ENCODE data around the gene BORCS8. TPM values are rescaled to one million over a fixed set of nuclear protein-coding genes. Genes with fewer than 3 reads are reported as not detected.

The BORCS8 gene
- total and polyA plus RNA-seq, 5 donors = 27.5 to 33.2 (median 30.3) TPM

DNA sequence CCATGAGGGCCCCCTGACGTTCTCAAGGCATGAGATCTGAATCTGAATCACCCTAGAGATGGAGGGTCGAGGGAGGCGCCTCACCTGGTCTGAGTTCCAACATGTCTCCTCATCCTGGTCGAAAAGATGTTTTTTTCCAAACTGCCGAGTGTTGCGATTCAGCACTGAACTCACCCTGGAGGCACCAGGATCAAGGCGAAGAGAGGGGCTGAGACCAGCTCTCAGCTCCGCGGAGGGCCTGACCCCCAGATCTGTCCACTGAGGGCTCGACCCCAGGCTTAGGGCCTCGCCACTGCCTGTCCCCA, 10.7 kb upstream of the BORCS8 start:
- Histone ChIP-seq H3K27ac (ENCODE audit: low read length) (peak overlapping the region; percentile 65), H3K4me3 (ENCODE audit: low read length) (peak overlapping the region; percentile 68), H3K4me1 (ENCODE audit: control insufficient read depth, insufficient read depth, low read length) (peaks cover 4% of the 10 kb centered on the region), H3K9me3 (ENCODE audit: control insufficient read depth, low read length) (no peaks in the 10 kb centered on the region), H3K27me3 (ENCODE audit: control insufficient read depth, insufficient read depth) (no peaks in the 10 kb centered on the region)
- intact Hi-C loops (cut with DNase I) = no loop called here
- ATAC-seq (no peak), DNase-seq (no peak)
- 18% methylated on average over 11 of the region's 11 CpGs for WGBS

- intact Hi-C loops (cut with DNase I) = no loop called here
- 79% methylated on average over 19 of the region's 19 CpGs for WGBS
Observed at GRCh38 chr19:19201697-19202630, 10.0 kb upstream of the BORCS8 start.

GRCh38 chr19:19193926-19194325, 2.0 kb upstream of the BORCS8 start:
- WGBS = 63% methylated on average over 5 of the region's 5 CpGs
- no peaks in the 10 kb centered on the region for H3K27me3 ChIP-seq (ENCODE audit: control insufficient read depth, insufficient read depth)
- peak overlapping the region; percentile 46 for H3K27ac ChIP-seq (ENCODE audit: low read length)
- H3K4me1 ChIP-seq (ENCODE audit: control insufficient read depth, insufficient read depth, low read length) = peaks cover 6% of the 10 kb centered on the region
- no peaks in the 10 kb centered on the region for H3K9me3 ChIP-seq (ENCODE audit: control insufficient read depth, low read length)
- no peak overlapping the region for H3K4me3 ChIP-seq (ENCODE audit: low read length)
- no peak for DNase-seq
- no peak for ATAC-seq
- intact Hi-C loops (cut with DNase I) = loop anchor here in 1 of 4 donors (10.0 kb wide), 1 partner anchor 131 kb away; the partner anchor contains the start of genes MAU2 and SUGP1

More at GRCh38 chr19:19201697-19202630, 10.0 kb upstream of the BORCS8 start:
- DNase-seq = peak in 1 of 3 donors; percentile 39
- peaks cover 4% of the 10 kb centered on the region for H3K4me1 ChIP-seq (ENCODE audit: control insufficient read depth, insufficient read depth, low read length)
- H3K27ac ChIP-seq (ENCODE audit: low read length) = no peak overlapping the region
- no peak for ATAC-seq
- H3K9me3 ChIP-seq (ENCODE audit: control insufficient read depth, low read length) = no peaks in the 10 kb centered on the region
- no peak overlapping the region for H3K4me3 ChIP-seq (ENCODE audit: low read length)
- no peaks in the 10 kb centered on the region for H3K27me3 ChIP-seq (ENCODE audit: control insufficient read depth, insufficient read depth)

GRCh38 chr19:19192910-19193423, 1.0 kb upstream of the BORCS8 start:
- Histone ChIP-seq H3K4me1 (ENCODE audit: control insufficient read depth, insufficient read depth, low read length) (peaks cover 6% of the 10 kb centered on the region), H3K9me3 (ENCODE audit: control insufficient read depth, low read length) (no peaks in the 10 kb centered on the region), H3K27me3 (ENCODE audit: control insufficient read depth, insufficient read depth) (no peaks in the 10 kb centered on the region), H3K27ac (ENCODE audit: low read length) (peak overlapping the region; percentile 71), H3K4me3 (ENCODE audit: low read length) (peak overlapping the region; percentile 91)
- WGBS = 1% methylated on average over 22 of the region's 22 CpGs
- ATAC-seq (peak in 1 of 2 donors; percentile 4), DNase-seq (no peak)
- intact Hi-C loops (cut with DNase I) = loop anchor here in 1 of 4 donors (10.0 kb wide), 1 partner anchor 132 kb away; the partner anchor contains the start of genes MAU2 and SUGP1

DNA sequence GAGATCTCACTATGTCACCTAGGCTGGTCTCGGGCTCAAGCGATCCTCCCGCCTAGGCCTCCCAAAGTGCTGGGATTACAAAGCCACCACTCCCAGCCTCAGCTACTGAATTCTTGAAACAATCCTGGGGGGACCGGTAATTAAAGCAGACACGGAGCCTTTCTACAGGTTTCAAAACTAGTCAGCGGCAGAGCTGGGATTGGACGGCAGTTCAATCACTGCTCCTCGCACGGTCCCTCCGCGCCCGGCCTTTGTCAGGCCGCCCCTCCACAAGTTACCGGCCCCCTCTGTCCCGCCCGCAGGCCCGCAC, 229 bp downstream of the BORCS8 start:
- DNase-seq (no peak), ATAC-seq (no peak)
- Histone ChIP-seq H3K4me1 (ENCODE audit: control insufficient read depth, insufficient read depth, low read length) (peaks cover 6% of the 10 kb centered on the region), H3K4me3 (ENCODE audit: low read length) (peak overlapping the region; percentile 84), H3K9me3 (ENCODE audit: control insufficient read depth, low read length) (no peaks in the 10 kb centered on the region), H3K27ac (ENCODE audit: low read length) (peak overlapping the region; percentile 100), H3K27me3 (ENCODE audit: control insufficient read depth, insufficient read depth) (no peaks in the 10 kb centered on the region)
- intact Hi-C loops (cut with DNase I) = loop anchor here in 1 of 4 donors (10.0 kb wide), 1 partner anchor 133 kb away; the partner anchor contains the start of genes MAU2 and SUGP1
- WGBS = 0% methylated on average over 17 of the region's 17 CpGs

GRCh38 chr19:19186742-19187141, 5.2 kb downstream of the BORCS8 start:
- intact Hi-C loops (cut with DNase I) = no loop called here

DNA sequence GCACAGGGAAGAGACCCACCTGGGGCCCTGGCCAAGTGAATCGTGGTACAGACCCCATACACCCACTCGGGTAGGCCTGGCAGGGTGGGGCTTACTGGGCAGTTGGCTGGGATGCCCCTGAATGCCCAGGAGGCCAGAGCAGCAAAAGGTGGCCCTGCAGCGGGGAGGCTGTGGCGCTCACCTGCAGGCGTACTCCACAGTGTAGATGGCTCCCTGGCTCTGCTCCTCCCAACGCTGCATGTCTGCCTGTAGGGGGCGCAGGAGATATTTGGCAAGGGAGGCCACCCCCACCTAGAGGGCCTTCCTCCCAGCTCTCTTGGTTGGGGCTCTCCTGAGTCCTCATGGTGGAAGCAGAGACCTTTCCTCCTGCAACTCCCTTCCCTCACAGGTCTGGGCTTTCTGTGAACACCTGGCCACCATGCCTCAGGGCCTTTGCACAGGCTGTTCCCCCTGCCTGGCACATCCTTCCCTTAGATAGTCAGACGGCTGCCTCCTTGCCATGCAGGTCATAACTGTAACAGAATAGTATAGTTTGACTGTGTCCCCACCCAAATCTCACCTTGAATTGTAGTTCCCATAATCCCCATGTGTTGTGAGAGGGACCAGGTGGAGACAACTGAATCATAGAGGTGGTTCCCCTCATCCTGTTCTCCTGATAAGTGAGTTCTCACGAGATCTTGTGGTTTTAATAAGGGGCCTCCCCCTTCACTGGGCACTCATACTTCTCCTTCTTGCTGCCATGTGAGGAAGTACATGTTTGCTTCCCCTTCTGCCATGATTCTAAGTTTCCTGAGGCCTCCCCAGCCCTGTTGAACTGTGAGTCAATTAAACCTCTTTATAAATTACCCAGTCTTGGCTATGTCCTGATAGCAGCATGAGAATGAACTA, 5.9 kb downstream of the BORCS8 start:
- ATAC-seq = peak; percentile 57 to 59

More at GRCh38 chr19:19186742-19187141, 5.2 kb downstream of the BORCS8 start:
- no peak for ATAC-seq
- WGBS = 92% methylated on average over 14 of the region's 14 CpGs
- no peak for DNase-seq
- H3K27ac ChIP-seq (ENCODE audit: low read length) = no peak overlapping the region
- no peak overlapping the region for H3K4me3 ChIP-seq (ENCODE audit: low read length)
- no peaks in the 10 kb centered on the region for H3K9me3 ChIP-seq (ENCODE audit: control insufficient read depth, low read length)
- H3K4me1 ChIP-seq (ENCODE audit: control insufficient read depth, insufficient read depth, low read length) = peaks cover 3% of the 10 kb centered on the region
- no peaks in the 10 kb centered on the region for H3K27me3 ChIP-seq (ENCODE audit: control insufficient read depth, insufficient read depth)

GRCh38 chr19:19181488-19181998, 10.4 kb downstream of the BORCS8 start:
- Histone ChIP-seq H3K27me3 (ENCODE audit: control insufficient read depth, insufficient read depth) (no peaks in the 10 kb centered on the region), H3K27ac (ENCODE audit: low read length) (no peak overlapping the region), H3K4me3 (ENCODE audit: low read length) (no peak overlapping the region), H3K4me1 (ENCODE audit: control insufficient read depth, insufficient read depth, low read length) (no peaks in the 10 kb centered on the region), H3K9me3 (ENCODE audit: control insufficient read depth, low read length) (no peaks in the 10 kb centered on the region)
- WGBS = 90% methylated on average over 9 of the region's 9 CpGs
- intact Hi-C loops (cut with DNase I) = no loop called here
- no peak for ATAC-seq
- no peak for DNase-seq

More for the DNA sequence above, 5.9 kb downstream of the BORCS8 start:
- intact Hi-C loops (cut with DNase I) = no loop called here
- Histone ChIP-seq H3K4me3 (ENCODE audit: low read length) (no peak overlapping the region), H3K4me1 (ENCODE audit: control insufficient read depth, insufficient read depth, low read length) (peaks cover 2% of the 10 kb centered on the region), H3K27ac (ENCODE audit: low read length) (no peak overlapping the region), H3K9me3 (ENCODE audit: control insufficient read depth, low read length) (no peaks in the 10 kb centered on the region), H3K27me3 (ENCODE audit: control insufficient read depth, insufficient read depth) (no peaks in the 10 kb centered on the region)
- WGBS = 62% methylated on average over 9 of the region's 9 CpGs
- DNase-seq = no peak

- no peaks in the 10 kb centered on the region for H3K27me3 ChIP-seq (ENCODE audit: control insufficient read depth, insufficient read depth)
- 83% methylated on average over 17 of the region's 17 CpGs for WGBS
- H3K27ac ChIP-seq (ENCODE audit: low read length) = no peak overlapping the region
- no peaks in the 10 kb centered on the region for H3K4me1 ChIP-seq (ENCODE audit: control insufficient read depth, insufficient read depth, low read length)
- H3K4me3 ChIP-seq (ENCODE audit: low read length) = no peak overlapping the region
- DNase-seq (no peak), ATAC-seq (no peak)
- intact Hi-C loops (cut with DNase I) = no loop called here
- no peaks in the 10 kb centered on the region for H3K9me3 ChIP-seq (ENCODE audit: control insufficient read depth, low read length)
Observed at GRCh38 chr19:19179548-19180441, 12.2 kb downstream of the BORCS8 start.

DNA sequence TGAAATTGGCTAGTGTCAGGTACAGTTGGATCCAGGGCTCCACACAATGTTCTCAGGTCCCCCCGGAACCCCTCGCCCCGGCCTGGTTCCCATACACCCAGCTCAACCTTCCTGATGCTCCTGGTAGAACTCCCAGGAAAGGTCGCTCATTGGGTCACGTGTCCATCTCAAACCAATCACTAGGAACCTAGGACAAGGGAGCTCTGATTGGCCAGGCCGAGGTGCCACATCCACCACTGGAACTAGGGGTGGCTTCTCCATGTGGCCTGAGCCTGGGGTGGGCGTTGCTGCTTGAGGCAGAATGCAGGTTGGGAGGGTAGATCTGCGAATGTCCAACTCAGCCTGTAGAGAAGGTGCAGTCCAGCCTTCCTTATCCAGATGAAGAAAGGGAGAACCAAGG, 15.0 kb downstream of the BORCS8 start:
- H3K4me1 ChIP-seq (ENCODE audit: control insufficient read depth, insufficient read depth, low read length) = no peaks in the 10 kb centered on the region
- no peaks in the 10 kb centered on the region for H3K27me3 ChIP-seq (ENCODE audit: control insufficient read depth, insufficient read depth)
- H3K9me3 ChIP-seq (ENCODE audit: control insufficient read depth, low read length) = no peaks in the 10 kb centered on the region
- intact Hi-C loops (cut with DNase I) = no loop called here
- DNase-seq (no peak), ATAC-seq (no peak)
- H3K4me3 ChIP-seq (ENCODE audit: low read length) = no peak overlapping the region
- 87% methylated on average over 8 of the region's 8 CpGs for WGBS
- no peak overlapping the region for H3K27ac ChIP-seq (ENCODE audit: low read length)
